MV-4-11 (cell line): ENCODE data around the gene MRPL14.

ENCODE experiments used
- DNase-seq: peaks from one replicate; lab custom pipeline; 2025; lab: John Stamatoyannopoulos, UW

The MRPL14 gene

DNA sequence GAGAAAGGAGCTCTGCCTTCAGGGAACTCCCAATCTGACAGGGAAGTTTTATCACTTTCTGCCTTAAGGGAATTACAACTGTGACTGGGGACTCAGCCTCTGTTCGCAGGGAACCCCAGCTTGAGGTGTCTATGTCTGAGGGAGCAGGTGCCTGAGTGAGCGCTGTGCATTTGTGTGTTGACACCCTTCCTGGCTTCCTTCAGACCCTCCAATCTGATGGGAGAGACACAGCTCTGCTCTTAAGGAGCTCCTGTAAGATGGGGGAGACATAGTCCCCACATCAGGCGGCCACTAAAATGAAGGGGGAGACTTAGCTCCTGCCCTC is 62.3 kb downstream of the MRPL14 start:
- DNase-seq: no peak

DNA sequence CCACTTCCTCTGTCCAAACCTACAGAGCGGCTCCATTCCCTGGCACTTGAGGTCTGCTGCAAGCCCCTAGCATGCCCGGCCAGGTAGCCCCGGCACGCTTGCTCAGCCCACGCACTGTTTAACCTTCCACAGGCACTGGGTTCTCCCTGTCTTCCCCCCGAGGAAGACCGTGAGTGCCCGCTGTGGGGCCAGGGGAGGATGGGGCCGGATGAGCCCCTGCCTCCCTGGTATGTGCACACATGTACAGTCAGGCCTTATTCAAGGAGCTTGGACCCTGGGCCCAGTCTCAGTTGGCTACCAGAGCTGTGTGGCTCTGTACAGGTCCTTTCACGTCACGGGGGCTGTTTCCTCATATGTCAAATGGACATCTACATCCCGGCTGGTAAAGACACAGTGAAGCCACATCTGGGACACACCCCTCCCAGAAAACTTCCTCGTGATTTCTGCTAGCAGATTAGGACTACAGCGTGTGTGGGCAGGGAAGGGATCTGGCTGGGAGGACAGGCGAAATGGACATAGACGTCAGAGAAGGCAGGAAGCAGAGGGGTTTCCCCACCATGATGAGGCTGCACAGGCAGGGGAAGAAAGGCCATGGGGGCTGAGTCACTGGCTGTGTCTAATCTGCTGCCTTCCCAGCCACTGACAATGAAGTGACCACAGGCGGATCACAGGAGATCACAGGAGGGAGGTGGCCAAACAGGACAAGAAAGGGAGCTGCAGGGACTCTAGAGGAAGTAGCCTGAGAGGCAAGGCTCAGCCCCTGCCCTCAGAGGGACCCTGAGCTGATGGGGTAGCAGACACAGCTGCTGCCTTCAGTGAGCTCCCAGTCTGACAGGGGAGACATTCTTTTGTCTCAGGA is 62.9 kb downstream of the MRPL14 start:
- no peak for DNase-seq

DNA sequence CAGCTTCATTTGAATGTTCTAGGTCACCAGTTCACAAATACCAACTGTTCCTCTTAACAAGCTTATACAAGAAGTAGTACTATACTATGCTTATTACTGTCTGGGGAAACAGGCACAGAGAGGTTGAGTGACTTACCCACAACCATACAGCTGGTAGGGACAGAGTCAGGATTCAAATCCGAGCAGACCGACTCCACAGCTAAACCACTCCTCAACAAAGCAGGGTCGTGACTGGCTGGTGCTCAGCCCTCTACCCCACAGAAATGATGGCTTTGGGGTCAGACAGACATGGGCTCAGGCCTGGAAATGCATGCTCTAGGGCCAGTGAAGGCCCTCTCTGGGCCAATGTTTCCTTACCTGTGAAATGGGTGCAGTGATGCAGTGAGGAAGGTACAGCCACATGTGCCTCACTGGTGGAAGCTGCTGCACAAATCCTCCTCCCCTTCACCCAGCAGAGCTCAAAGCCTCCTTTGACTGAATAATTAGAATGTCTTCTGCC is 63.6 kb downstream of the MRPL14 start:
- DNase-seq: no peak
